ENCODE results near the gene RPS6KA5.
"Not testable (repeated sequence)": the region's sequence is repeated elsewhere in the genome, so short reads cannot be mapped to it uniquely, and the experiment has no call there.

The RPS6KA5 gene

GRCh38 chr14:90980636-90981035 is 79.8 kb downstream of the RPS6KA5 start:
- DNase-seq: not testable (repeated sequence)

- no peak for DNase-seq
Observed at GRCh38 chr14:90979515-90979914, 80.9 kb downstream of the RPS6KA5 start.

GRCh38 chr14:90976101-90976500 is 84.3 kb downstream of the RPS6KA5 start:
- DNase-seq: no peak

- DNase-seq: no peak
Observed at GRCh38 chr14:90971687-90972086, 88.8 kb downstream of the RPS6KA5 start.

DNA sequence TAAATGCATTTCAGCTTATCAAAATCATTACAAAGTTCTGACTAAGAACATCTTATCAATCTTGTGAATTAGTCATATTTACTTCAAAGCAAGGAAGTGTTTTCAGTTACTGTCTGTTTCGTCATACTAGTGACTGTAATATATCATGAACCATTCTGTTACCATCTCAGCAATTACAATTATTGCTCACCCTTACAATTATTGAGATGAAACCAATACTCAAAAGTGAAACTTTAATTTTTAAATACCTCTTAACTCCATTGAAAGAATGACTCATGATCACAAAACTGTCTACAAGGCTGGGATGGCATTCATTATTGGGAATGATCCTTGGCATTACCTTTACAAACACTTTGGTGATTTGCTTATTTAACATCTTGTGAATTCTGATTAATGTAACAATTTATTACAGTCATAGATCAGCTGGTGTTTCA is 90.3 kb downstream of the RPS6KA5 start:
- DNase-seq: no peak

GRCh38 chr14:90969531-90970166 is 90.8 kb downstream of the RPS6KA5 start:
- no peak for DNase-seq

- no peak for DNase-seq
Observed at GRCh38 chr14:90968025-90968424, 92.4 kb downstream of the RPS6KA5 start.

DNA sequence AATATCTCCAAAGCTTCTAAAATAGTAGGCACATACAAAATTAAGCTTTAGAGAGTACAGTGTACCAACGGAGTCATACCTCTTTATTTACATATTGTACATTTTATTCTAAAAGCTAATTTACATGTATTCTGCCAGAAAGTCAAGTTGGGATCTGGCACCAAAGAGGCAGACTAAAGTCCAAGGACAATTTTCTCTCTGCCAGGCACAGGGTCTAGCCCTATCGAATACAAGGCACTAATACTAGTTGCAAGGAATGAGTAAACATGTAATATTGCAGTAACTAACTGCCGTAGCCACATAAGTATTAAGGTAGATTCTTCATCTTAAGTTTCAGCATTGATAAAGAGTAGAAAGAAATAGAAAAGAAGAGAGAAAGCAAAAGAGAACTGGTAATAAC is 93.9 kb downstream of the RPS6KA5 start:
- DNase-seq: no peak

- no peak for DNase-seq
Observed at GRCh38 chr14:90965765-90966164, 94.7 kb downstream of the RPS6KA5 start.

DNA sequence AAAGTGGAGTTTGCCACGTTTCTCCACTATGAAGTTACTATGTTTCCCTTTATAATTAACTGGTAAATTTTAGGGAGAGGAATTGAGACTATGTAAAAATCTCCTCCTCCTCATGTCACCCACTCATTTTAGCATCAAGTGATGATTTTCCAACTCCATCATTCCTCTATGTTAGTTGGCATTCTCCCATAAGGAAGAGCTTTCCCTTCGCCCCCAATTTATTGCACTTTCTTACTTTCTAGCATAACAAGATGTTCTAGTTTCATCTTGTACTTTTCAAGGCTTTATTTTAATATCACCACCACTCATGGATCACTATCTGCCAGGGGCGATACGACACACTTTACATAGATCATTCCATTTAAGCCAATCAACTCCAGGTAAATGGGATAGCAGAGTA is 97.1 kb downstream of the RPS6KA5 start:
- DNase-seq: no peak

DNA sequence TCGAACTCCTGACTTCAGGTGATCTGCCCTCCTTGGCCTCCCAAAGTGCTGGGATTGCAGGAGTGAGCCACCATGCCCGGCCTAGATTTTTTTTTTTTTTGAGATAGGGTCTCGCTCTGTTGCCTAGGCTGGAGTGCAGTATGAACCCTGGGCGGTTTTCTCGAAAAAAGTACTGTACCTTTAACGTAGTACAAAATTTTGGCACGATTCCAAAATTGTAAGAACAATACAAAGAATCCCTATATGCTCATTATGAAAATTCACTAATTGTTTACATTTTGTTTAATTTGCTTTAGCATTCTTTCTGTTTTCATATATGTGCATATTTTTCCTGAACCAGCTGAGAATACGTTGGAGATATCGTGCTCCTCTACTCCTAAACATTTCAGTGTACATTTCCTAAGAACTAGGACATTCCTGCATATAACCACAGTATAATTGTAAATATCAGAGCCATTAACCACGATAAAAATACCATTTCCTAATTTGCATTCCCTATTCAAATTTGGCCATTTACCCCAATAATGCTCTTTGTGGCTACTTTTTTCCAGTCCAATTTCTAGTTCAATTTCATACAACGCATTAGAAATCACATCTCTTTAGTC is 97.8 kb downstream of the RPS6KA5 start:
- no peak for DNase-seq

DNA sequence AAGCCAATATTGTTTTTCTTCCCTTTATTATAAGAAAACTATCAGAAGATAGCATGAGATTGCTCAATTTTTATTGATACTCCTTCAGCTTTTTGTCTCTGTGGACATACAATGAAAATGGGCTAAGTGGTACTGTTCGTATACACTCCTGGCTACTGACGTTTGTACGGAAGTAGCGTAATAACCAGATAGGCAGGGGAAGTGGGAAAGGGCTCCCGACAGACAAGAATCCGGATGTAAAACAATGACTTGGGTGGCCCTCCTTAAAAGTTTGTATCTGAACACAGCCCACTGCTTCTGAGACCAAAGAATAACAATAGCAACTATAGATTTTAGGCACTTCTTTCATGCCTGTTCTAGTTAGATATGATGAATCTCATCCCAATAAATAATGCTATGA is 99.6 kb downstream of the RPS6KA5 start:
- no peak for DNase-seq

DNA sequence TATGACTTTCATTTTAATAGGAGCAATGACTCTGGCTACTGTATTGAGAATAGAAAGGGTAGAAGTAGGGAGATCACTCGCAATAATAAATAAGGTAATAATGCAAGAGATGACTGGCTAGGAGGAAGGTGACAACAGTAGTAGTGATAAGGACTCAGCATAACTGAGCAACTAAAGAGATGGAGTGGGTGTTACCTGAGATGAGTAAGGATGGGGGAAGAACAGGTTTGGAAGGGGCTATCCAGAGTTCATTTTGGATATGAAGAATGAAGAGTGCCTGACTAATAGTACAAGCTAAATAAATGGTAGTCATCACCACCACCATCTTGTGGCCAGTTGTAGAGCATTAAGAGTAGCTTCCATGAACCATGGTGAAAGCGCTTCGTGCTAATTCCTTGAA is 101.1 kb downstream of the RPS6KA5 start:
- DNase-seq: no peak

GRCh38 chr14:90956273-90956672 is 104.2 kb downstream of the RPS6KA5 start:
- no peak for DNase-seq

DNA sequence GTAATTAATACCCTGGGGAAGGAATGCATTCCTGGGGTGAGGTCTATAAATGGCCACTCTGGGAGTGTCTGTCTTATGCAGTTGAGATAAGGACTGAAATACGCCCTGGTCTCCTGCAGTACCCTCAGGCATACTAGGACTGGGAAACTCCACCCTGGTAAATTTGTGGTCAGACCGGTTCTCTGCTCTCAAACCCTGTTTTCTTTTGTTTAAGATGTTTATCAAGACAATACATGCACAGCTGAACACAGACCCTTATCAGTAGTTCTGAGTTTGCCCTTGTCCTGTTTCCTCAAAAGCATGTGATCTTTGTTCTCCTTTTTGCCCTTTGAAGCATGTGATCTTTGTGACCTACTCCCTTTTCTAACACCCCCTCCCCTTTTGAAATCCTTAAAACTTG is 106.8 kb downstream of the RPS6KA5 start:
- DNase-seq: not testable (repeated sequence)

GRCh38 chr14:90943367-90943766 is 117.1 kb downstream of the RPS6KA5 start:
- DNase-seq: no peak

GRCh38 chr14:90942511-90942910 is 117.9 kb downstream of the RPS6KA5 start:
- DNase-seq: no peak

DNA sequence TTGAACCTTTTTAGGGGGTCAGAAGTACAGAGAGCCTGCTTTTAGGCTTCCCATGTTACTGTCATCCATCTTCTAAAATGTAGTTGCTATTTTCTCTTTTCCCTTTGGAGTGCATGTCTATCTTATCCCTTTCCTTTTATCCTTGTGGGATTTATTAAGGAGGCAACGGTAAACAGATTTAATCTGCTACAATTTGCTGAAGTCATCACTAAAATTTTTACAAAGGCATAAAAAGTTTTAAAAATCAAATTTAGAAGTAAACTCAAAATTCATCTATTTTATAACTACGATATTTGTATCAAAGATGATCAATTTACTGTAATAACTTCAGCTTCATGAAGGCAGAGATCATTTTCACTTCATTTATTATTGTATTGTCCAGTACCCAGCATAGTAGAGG is 118.7 kb downstream of the RPS6KA5 start:
- no peak for DNase-seq

DNA sequence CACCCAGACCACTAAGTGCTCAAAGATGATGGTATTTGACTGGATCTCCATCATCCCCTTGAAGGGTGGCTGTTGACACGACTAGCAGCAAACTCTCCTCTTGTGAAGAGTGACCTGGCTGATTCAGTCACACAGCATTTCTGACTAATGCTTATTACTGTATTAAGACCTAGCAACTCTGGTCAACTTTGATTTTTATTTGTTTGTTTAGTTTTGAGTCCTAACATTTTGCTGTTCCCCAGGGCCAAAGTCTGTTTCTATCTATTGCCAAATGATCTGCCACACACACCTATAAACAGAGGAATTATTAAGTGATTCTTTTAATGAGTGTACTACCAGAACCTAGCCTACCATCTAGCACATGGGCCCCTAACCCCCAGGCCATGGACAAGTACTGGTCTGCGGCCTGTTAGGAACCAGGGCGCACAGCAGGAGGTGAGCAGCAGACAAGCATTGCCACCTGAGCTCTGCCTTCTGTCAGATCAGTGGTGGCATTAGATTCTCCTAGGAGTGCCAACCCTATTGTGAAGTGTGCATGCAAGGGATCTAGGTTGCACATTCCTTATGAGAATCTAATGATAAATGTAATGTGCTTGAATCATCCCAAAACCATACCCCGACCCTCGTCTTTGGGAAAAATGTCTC is 120.0 kb downstream of the RPS6KA5 start:
- no peak for DNase-seq

GRCh38 chr14:90939252-90939795 is 121.1 kb downstream of the RPS6KA5 start:
- not testable (repeated sequence) for DNase-seq

DNA sequence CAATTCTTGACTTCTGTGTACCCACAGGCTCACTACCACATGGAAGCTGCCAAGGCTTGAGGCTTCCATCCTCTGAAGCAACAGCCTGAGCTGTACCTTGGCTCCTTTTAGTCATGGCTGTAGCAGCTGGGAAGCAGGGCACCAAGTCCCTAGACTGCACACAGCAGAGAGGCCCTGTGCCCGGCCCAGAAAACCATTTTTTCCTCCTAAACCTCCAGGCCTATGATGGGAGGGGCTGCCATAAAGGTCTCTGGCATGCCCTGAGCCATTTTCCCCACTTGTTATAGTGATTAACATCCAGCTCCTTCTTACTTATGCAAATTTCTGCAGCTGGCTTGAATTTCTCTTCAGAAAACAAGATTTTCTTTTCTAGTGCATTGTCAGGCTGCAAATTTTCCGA is 121.8 kb downstream of the RPS6KA5 start:
- no peak for DNase-seq

- no peak for DNase-seq
Observed at GRCh38 chr14:90936757-90937440, 123.5 kb downstream of the RPS6KA5 start.

DNA sequence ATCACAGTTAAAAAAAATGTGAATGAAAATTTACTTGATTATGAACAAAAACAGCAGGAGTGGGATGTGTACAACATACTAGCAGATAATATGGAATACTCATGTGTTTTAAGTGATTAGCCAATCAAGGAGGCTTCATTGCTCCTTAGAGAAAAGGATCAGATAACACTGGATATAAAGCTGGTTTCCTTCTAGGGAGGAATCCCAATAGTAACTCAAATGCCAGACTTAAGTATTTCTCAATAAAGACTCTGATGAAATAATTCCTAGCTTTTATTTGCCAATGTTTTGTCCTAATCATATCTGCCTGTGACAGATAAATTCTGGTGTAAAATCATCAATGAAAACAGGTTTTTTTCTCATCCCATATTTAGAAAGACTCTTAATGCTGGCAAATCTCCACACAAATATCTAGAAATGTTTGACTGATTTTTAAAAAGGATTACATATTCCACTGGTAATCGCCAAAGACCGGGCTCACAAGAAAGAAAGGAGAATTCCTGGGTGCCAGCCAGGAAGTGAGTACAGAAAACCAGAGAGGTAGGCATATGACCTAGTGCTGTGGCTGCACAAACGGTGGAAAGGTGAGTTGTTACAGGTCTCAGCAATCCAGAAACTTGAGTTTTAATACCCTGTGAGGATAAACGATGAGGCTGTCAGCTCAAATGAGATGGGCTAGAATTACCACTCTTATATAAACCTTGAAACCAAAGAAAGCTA is 135.7 kb downstream of the RPS6KA5 start:
- no peak for DNase-seq
